ENCODE measurements around the gene TICAM2.

The TICAM2 gene

GRCh38 chr5:115561176-115561575 lies 41.1 kb downstream of the TICAM2 start:
- no peak for DNase-seq

- DNase-seq: no peak
These were observed 42.8 kb downstream of the TICAM2 start for GRCh38 chr5:115559524-115559923.

GRCh38 chr5:115558388-115558956 lies 43.8 kb downstream of the TICAM2 start:
- DNase-seq: no peak

GRCh38 chr5:115557667-115558387 lies 44.5 kb downstream of the TICAM2 start:
- no peak for DNase-seq

GRCh38 chr5:115556276-115556675 lies 46.0 kb downstream of the TICAM2 start:
- DNase-seq: no peak

GRCh38 chr5:115555084-115555633 lies 47.1 kb downstream of the TICAM2 start:
- no peak for DNase-seq

GRCh38 chr5:115553082-115553481 lies 49.2 kb downstream of the TICAM2 start:
- no peak for DNase-seq

GRCh38 chr5:115551415-115551814 lies 50.9 kb downstream of the TICAM2 start:
- no peak for DNase-seq

GRCh38 chr5:115549154-115549553 lies 53.1 kb downstream of the TICAM2 start:
- no peak for DNase-seq

- DNase-seq: no peak
These were observed 53.6 kb downstream of the TICAM2 start for GRCh38 chr5:115548683-115549082.

GRCh38 chr5:115545351-115545882 lies 56.9 kb downstream of the TICAM2 start:
- no peak for DNase-seq

GRCh38 chr5:115544436-115545350 lies 57.6 kb downstream of the TICAM2 start, which contains the start of gene FEM1C:
FEM1C (minus strand) TSS chr5:115544775; CDS start chr5:115543493, 1,282 bp downstream.
- peak; percentile 71 to 94 for DNase-seq

- peak in 1 of 2 experiments; percentile 68 for DNase-seq
These were observed 58.2 kb downstream of the TICAM2 start for GRCh38 chr5:115544043-115544435.

GRCh38 chr5:115543365-115544042 lies 58.8 kb downstream of the TICAM2 start:
- no peak for DNase-seq

GRCh38 chr5:115542651-115543364 lies 59.5 kb downstream of the TICAM2 start:
- DNase-seq: no peak

- no peak for DNase-seq
These were observed 60.2 kb downstream of the TICAM2 start for GRCh38 chr5:115542086-115542485.

GRCh38 chr5:115541611-115542010 lies 60.7 kb downstream of the TICAM2 start:
- no peak for DNase-seq

- no peak for DNase-seq
These were observed 66.7 kb downstream of the TICAM2 start for GRCh38 chr5:115535479-115536035.

- DNase-seq: no peak
These were observed 69.8 kb downstream of the TICAM2 start for GRCh38 chr5:115532517-115532916.

GRCh38 chr5:115531787-115532367 lies 70.4 kb downstream of the TICAM2 start:
- DNase-seq: no peak

- DNase-seq: no peak
These were observed 70.9 kb downstream of the TICAM2 start for GRCh38 chr5:115531380-115531779.
